Choroid plexus epithelial cell (primary cell): ENCODE data around the gene LHX4.

Source experiments
- DNase-seq: peaks from one replicate; pipeline ENCODE4 v3.0.0-alpha.2; 2010; ENCODE audit warnings: low read depth
- H3K4me3 ChIP-seq: 2 replicates; pipeline ENCODE4 v1.5.1; 2011; ENCODE audit warnings: low read depth, mild to moderate bottlenecking, control low read depth, low read length, moderate library complexity
- TF ChIP-seq, protein P1 (sequence below): conservative IDR thresholded peaks from 2 replicates; pipeline ENCODE4 v1.5.1; 2011; ENCODE audit warnings: low read depth, mild to moderate bottlenecking, control low read depth, inconsistent platforms, low read length, moderate library complexity

LHX4 gene

DNA sequence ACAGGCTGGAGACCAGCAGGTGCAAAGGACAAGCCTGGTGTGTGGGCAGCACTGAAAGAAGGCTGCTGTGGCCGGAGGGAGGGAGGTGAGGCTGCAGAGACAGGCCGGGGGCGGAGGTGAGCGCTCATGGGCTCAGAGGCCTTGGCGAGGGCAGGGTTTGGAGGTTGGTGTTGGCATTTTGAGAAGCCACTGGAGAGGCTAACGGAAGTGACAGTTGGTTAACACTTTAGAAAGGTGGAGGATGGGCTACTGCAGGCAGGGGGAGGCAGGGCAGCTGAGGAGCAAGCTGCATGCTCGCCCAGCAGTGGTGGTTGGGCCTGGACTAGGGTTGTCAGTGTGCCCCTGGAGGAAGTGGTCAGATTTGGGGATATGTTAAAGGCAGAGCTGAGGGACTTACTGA is 37.9 kb upstream of the LHX4 start:
- no peak for DNase-seq
- H3K4me3 ChIP-seq, result no peak overlapping the region
- TF ChIP-seq, protein P1, sequence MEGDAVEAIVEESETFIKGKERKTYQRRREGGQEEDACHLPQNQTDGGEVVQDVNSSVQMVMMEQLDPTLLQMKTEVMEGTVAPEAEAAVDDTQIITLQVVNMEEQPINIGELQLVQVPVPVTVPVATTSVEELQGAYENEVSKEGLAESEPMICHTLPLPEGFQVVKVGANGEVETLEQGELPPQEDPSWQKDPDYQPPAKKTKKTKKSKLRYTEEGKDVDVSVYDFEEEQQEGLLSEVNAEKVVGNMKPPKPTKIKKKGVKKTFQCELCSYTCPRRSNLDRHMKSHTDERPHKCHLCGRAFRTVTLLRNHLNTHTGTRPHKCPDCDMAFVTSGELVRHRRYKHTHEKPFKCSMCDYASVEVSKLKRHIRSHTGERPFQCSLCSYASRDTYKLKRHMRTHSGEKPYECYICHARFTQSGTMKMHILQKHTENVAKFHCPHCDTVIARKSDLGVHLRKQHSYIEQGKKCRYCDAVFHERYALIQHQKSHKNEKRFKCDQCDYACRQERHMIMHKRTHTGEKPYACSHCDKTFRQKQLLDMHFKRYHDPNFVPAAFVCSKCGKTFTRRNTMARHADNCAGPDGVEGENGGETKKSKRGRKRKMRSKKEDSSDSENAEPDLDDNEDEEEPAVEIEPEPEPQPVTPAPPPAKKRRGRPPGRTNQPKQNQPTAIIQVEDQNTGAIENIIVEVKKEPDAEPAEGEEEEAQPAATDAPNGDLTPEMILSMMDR, result no peak

DNA sequence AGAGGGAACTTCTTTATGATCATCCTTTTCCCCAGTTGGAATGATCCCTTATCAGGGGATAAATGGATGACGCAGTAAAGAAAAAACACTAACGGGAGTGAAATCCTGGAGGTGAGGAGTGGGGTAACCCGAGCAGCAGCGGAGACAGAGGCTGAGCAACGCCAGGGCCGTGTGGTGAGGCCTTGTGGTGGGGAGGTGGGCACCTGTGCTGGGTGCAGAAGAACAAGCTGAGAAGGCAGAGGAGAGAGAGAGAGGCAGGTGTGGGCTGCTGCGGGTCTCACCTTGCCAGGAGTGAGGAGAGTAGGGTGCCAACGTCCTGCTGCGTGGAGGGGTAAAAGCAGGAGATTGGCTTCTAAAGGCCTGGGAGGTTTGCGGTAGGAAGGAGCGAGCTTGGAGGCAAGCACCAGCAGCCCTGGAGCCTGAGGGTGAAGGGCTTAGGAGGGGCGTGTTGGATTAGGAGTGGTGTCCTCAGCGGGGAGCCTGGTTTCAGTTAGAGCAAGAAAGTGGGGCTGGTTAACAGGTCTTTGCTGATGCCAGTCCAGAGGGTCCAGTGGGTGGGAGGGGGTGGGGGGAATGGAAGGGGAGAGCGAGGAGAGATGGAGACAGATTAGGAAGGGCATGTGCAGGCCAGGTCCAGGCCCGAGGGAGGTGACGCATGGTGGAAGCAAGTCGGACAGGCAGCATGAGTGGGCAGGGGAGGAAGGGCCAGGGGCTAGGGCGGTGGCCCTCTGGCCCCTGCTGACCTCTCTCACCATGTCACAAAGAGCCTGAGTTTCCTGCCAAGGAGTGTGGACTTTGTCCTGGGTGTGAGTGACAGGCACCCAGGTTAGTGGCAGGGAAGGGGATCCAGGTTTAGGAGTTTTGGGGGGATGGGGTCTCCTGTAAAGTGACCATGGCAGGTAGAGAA is 36.7 kb upstream of the LHX4 start:
- no peak for DNase-seq
- no peak overlapping the region for H3K4me3 ChIP-seq
- TF ChIP-seq, protein P1, result no peak

DNA sequence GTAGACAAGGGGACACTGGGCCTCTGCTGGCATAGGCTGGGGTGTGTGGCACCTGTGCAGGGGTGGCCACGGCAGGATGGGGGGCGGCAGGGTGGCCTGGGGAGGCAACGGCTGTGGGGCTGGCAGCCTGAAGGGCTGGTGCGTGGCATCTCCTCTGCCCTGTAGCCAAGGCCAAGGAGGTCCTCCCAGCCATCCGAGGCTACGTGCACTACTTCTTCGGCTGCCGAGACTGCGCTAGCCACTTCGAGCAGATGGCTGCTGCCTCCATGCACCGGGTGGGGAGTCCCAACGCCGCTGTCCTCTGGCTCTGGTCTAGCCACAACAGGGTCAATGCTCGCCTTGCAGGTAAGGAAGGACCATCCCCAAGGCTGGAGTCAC is 36.0 kb upstream of the LHX4 start:
- TF ChIP-seq, protein P1, result no peak
- no peak for DNase-seq
- H3K4me3 ChIP-seq, result no peak overlapping the region

DNA sequence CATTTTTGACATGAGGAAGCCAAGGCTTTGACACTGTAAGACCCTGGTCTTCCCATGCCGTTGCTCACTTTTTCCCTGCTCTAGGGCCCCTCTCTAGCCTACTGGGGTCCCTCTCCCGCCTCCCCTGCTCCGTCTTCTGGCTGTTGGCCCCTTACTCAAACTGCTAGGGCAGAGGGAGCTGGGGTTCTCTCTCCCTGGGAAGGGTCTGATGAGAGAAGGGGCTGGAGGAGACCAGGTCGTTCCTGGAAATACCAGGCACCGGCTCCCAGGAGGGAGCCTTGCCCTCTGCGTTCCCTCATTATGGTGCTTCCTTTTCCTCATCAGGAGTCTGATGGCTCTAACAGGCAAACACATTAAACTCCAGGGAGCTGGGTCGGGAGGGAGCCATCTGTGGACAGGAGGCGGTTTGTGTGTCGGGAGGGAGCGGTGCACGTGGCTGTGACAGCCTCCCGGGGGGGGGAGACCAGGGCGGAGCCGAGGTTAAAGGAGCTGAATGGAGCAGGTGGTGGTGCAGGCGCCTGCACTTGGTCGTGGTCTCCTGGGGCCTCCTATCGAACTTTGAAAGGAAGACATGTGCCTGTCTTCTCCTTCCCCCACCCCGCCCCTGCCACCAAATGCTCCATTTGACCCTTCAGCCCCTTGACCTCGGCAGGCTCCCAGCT is 35.4 kb upstream of the LHX4 start:
- no peak overlapping the region for H3K4me3 ChIP-seq
- TF ChIP-seq, protein P1, result no peak
- no peak for DNase-seq

DNA sequence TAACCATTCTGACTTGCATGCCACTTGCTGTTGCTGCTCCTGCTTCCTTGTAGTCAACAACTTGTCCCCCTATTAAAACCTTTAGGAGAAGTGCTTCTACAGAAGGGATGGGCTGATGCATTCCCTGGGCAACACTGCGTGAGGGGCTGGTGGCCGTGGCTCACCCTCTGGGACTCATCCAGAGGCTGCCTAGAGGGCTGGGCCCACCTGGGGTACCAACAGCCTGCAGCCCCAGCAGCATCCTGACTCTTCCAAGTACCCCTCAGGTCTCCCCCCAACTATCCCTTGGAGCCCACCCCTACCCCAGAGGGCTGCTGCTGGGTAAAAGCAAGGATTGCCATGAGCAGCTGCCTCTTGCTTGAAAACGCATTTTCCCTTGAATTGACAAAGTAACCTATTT is 34.7 kb upstream of the LHX4 start:
- no peak overlapping the region for H3K4me3 ChIP-seq
- TF ChIP-seq, protein P1, result no peak
- DNase-seq, result no peak

DNA sequence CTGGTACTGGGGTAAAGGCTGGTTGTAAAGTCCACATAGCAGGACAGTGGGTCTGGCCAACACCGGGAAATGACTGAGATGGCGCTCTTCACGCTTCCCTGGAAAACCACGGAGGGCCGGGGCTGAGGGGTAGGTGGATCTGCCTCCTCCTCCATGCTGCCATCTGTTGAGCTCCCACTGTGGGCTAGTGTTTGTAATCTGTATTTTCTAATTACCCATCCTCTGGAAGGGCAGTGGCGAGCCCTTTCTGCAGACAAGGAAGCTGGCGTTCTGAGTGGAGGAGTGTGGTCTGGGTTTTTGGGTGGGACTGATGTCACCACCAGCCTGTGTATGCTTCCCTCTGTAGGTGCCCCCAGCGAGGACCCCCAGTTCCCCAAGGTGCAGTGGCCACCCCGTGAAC is 34.1 kb upstream of the LHX4 start:
- H3K4me3 ChIP-seq, result no peak overlapping the region
- DNase-seq, result no peak
- TF ChIP-seq, protein P1, result no peak
